ENCODE results near the gene USP17L27.
A peak's percentile ranks its signal among the peaks of the same experiment; 100 is the strongest.
"Not testable (repeated sequence)": the region's sequence is repeated elsewhere in the genome, so short reads cannot be mapped to it uniquely, and the experiment has no call there.

Gene USP17L27, protein sequence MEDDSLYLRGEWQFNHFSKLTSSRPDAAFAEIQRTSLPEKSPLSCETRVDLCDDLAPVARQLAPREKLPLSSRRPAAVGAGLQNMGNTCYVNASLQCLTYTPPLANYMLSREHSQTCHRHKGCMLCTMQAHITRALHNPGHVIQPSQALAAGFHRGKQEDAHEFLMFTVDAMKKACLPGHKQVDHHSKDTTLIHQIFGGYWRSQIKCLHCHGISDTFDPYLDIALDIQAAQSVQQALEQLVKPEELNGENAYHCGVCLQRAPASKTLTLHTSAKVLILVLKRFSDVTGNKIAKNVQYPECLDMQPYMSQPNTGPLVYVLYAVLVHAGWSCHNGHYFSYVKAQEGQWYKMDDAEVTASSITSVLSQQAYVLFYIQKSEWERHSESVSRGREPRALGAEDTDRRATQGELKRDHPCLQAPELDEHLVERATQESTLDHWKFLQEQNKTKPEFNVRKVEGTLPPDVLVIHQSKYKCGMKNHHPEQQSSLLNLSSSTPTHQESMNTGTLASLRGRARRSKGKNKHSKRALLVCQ

DNA sequence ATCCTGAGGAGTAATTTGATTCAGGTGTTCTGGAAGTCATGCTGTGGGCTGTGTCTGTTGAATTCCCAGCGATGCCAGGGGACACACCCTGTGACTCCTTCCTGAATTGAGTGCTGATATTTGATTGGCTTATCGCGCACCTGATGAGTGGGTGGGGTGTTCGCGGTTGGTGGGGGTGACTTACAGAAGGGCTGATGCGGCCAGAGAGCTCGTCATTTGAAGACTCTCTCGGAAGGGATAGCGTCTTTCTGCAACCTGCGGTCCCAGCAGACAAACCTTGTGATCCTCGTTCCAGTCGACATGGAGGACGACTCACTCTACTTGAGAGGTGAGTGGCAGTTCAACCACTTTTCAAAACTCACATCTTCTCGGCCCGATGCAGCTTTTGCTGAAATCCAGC, at the start of gene USP17L27:
TSS of gene USP17L27 (plus strand) at position 301 of the 400 bp plus-strand sequence. CDS start at position 301, 0 bp downstream.
- not testable (repeated sequence) for DNase-seq (ENCODE audit: low read depth in 2 of 2)

DNA sequence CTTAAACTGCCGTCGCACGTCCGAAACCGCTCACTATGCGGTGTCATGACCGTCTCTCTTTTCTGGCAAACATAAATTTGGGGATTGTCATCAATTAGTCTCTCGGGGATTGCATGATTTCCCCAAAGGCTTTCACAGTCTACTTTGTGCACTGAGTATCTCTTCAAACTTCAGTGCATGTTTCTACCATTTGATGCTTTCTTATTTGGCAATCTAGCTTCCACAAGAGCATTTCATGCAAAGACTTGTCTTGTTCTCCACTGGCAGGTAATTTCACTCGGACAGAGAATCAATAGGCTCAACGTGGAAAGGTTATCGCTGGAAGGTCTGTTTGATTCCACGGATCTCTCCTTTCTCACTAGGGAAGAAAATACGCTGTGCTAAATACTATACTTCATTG, 19.8 kb upstream of the USP17L27 start:
- not testable (repeated sequence) for DNase-seq (ENCODE audit: low read depth in 2 of 2)

DNA sequence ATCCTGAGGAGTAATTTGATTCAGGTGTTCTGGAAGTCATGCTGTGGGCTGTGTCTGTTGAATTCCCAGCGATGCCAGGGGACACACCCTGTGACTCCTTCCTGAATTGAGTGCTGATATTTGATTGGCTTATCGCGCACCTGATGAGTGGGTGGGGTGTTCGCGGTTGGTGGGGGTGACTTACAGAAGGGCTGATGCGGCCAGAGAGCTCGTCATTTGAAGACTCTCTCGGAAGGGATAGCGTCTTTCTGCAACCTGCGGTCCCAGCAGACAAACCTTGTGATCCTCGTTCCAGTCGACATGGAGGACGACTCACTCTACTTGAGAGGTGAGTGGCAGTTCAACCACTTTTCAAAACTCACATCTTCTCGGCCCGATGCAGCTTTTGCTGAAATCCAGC, 19.1 kb upstream of the USP17L27 start, which contains the start of gene USP17L24:
TSS of gene USP17L24 (plus strand) at position 301 of the 400 bp plus-strand sequence. CDS start at position 301, 0 bp downstream.
- not testable (repeated sequence) for DNase-seq (ENCODE audit: low read depth in 2 of 2)

DNA sequence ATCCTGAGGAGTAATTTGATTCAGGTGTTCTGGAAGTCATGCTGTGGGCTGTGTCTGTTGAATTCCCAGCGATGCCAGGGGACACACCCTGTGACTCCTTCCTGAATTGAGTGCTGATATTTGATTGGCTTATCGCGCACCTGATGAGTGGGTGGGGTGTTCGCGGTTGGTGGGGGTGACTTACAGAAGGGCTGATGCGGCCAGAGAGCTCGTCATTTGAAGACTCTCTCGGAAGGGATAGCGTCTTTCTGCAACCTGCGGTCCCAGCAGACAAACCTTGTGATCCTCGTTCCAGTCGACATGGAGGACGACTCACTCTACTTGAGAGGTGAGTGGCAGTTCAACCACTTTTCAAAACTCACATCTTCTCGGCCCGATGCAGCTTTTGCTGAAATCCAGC, 14.3 kb upstream of the USP17L27 start, which contains the start of gene USP17L25:
TSS of gene USP17L25 (plus strand) at position 301 of the 400 bp plus-strand sequence. CDS start at position 301, 0 bp downstream.
- DNase-seq (ENCODE audit: low read depth in 2 of 2) = not testable (repeated sequence)

DNA sequence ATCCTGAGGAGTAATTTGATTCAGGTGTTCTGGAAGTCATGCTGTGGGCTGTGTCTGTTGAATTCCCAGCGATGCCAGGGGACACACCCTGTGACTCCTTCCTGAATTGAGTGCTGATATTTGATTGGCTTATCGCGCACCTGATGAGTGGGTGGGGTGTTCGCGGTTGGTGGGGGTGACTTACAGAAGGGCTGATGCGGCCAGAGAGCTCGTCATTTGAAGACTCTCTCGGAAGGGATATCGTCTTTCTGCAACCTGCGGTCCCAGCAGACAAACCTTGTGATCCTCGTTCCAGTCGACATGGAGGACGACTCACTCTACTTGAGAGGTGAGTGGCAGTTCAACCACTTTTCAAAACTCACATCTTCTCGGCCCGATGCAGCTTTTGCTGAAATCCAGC, 9.6 kb upstream of the USP17L27 start, which contains the start of gene USP17L26:
TSS of gene USP17L26 (plus strand) at position 301 of the 400 bp plus-strand sequence. CDS start at position 301, 0 bp downstream.
- not testable (repeated sequence) for DNase-seq (ENCODE audit: low read depth in 2 of 2)

DNA sequence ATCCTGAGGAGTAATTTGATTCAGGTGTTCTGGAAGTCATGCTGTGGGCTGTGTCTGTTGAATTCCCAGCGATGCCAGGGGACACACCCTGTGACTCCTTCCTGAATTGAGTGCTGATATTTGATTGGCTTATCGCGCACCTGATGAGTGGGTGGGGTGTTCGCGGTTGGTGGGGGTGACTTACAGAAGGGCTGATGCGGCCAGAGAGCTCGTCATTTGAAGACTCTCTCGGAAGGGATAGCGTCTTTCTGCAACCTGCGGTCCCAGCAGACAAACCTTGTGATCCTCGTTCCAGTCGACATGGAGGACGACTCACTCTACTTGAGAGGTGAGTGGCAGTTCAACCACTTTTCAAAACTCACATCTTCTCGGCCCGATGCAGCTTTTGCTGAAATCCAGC, 4.8 kb upstream of the USP17L27 start, which contains the start of gene USP17L5:
TSS of gene USP17L5 (plus strand) at position 301 of the 400 bp plus-strand sequence. CDS start at position 301, 0 bp downstream.
- not testable (repeated sequence) for DNase-seq (ENCODE audit: low read depth in 2 of 2)

DNA sequence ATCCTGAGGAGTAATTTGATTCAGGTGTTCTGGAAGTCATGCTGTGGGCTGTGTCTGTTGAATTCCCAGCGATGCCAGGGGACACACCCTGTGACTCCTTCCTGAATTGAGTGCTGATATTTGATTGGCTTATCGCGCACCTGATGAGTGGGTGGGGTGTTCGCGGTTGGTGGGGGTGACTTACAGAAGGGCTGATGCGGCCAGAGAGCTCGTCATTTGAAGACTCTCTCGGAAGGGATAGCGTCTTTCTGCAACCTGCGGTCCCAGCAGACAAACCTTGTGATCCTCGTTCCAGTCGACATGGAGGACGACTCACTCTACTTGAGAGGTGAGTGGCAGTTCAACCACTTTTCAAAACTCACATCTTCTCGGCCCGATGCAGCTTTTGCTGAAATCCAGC, 4.6 kb downstream of the USP17L27 start, which contains the start of gene USP17L28:
TSS of gene USP17L28 (plus strand) at position 301 of the 400 bp plus-strand sequence. CDS start at position 301, 0 bp downstream.
- not testable (repeated sequence) for DNase-seq (ENCODE audit: low read depth in 2 of 2)

DNA sequence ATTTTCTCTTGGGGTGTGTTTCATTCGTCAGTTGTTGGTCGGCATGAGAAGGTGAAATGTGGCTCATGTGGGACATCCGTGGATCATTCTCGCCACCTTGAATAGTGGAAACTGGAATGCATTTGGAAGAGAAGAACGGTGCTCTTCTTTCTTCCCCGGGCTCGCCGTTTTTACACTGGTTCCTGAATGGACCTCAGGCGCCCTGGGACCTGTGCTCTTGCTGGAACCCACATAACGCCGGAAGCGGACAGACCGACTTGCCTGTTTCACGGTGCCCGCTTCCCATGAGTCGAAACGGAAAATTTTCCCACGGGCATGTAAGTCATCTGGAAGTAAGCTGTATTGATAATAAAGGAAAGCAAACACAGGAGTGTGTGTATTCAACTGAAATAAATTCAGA, 6.9 kb downstream of the USP17L27 start:
- DNase-seq (ENCODE audit: low read depth in 2 of 2) = not testable (repeated sequence)

DNA sequence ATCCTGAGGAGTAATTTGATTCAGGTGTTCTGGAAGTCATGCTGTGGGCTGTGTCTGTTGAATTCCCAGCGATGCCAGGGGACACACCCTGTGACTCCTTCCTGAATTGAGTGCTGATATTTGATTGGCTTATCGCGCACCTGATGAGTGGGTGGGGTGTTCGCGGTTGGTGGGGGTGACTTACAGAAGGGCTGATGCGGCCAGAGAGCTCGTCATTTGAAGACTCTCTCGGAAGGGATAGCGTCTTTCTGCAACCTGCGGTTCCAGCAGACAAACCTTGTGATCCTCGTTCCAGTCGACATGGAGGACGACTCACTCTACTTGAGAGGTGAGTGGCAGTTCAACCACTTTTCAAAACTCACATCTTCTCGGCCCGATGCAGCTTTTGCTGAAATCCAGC, 9.4 kb downstream of the USP17L27 start, which contains the start of gene USP17L29:
TSS of gene USP17L29 (plus strand) at position 301 of the 400 bp plus-strand sequence. CDS start at position 301, 0 bp downstream.
- DNase-seq (ENCODE audit: low read depth in 2 of 2) = not testable (repeated sequence)

DNA sequence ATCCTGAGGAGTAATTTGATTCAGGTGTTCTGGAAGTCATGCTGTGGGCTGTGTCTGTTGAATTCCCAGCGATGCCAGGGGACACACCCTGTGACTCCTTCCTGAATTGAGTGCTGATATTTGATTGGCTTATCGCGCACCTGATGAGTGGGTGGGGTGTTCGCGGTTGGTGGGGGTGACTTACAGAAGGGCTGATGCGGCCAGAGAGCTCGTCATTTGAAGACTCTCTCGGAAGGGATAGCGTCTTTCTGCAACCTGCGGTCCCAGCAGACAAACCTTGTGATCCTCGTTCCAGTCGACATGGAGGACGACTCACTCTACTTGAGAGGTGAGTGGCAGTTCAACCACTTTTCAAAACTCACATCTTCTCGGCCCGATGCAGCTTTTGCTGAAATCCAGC, 18.9 kb downstream of the USP17L27 start, which contains the start of gene USP17L30:
TSS of gene USP17L30 (plus strand) at position 301 of the 400 bp plus-strand sequence. CDS start at position 301, 0 bp downstream.
- DNase-seq (ENCODE audit: low read depth in 2 of 2) = not testable (repeated sequence)

DNA sequence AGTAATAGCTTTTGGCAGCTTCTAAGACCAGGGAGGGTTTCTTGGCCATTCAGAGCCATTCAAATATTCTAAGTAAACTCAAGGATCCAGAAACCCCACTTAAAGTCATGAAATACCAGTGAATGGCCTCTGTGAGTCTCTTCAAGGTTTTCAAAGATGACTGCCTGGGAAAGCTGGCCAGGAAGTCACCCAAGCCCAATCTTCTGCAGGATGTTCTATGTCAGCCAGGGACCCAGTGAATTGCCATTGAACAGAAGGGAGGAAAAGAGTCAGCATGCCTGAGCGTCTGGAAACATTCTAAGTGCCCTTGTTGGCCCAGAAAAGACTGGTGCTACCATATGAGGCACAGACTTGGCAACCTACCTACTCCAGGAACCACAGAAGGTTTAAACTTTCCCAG, 35.9 kb downstream of the USP17L27 start:
- DNase-seq (ENCODE audit: low read depth in 2 of 2) = not testable (repeated sequence)

DNA sequence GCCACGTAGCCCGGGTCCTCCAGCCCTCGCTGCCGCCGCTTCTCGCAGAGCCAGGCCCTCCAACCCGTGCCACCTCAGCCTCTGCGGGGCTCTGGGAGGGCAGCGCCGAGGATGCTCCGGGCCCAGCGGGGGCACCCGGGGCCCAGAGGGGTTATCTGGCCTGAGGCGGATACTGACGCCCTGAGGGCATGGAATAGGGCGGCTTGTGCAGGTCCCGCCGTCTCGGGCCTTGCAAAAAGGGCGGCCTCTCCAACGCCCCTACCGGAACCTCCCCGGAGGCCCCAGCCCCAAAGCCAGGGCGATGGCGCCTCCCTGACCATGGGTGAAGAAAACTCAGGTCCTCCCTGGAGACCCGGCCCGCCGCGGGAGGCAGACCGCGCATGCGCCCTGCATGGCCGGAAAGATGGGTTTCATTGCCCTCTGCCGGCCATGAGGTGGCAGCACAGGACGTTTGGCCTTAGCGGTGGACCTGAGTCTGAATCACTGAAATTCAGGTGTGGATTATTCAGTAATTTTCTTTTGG, 37.1 kb downstream of the USP17L27 start:
- DNase-seq (ENCODE audit: low read depth in 2 of 2) = peak in 1 of 2 donors; percentile 30

DNA sequence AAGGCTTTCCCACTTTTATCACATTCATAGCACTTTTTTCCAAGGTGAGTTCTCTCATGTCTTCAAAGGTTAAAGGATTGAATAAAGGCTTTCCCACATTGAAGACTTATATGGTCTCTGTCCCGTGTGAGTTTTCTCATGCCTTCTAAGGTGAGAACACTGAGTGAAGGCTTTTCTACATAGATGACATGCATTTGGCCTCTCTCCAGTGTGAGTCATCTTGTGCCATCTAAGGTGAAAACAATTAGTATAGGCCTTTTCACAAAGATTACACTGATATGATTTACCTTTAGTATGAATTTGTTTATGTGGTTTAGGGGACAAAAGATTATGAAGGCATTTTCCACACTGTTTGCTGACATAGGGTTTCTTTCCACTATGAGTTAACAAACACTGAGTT, 40.2 kb downstream of the USP17L27 start:
- no peak for DNase-seq (ENCODE audit: low read depth in 2 of 2)

DNA sequence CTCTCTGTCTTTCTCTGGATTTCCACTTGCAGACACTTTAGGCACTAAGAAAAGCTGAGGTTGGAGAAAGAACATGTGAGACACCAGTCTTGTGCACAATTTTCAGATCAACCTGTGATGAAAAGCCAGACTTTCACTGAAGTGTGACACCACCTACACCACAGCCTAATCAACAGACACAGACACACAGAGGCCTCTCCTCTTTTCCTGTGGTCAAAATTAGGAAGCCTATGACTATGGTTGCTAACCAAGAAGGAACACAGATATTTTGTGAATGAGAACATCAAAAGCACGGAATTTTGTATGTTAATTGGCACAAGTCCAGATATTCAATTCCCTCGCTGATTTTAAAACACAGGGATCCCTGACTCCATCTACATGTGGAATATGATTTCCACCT, 45.1 kb downstream of the USP17L27 start:
- DNase-seq (ENCODE audit: low read depth in 2 of 2) = not testable (repeated sequence)

All from stimulated activated CD8-positive, alpha-beta memory T cell treated with anti-CD3 and anti-CD28 coated beads, Interleukin-15, amount 100 ng/mL, for 4 hours (primary cell).